HepG2 (cell line): ENCODE measurements around the gene TXNRD3.

Source experiments
- ESRRA ChIP-seq: sonication (generic); formaldehyde crosslinking; IDR thresholded peaks from 2 replicates; pipeline ENCODE4 v1.5.1; 2020; ENCODE audit warnings: mild to moderate bottlenecking, low read depth, missing genetic modification reagents
- HDAC6 ChIP-seq: fragments of 200-600 bp; sonication (generic); IDR thresholded peaks from 2 replicates; pipeline ENCODE4 v1.7.0; 2017; ENCODE audit warnings: mild to moderate bottlenecking, antibody characterized with exemption, low read length, low read depth
- POLR2A ChIP-seq, 2 experiments: IDR thresholded peaks; 2 replicates each; pipeline ENCODE4 v1.6.1; 2011; ENCODE audit warnings: low read depth in 2 of 2, low read length in 2 of 2, mild to moderate bottlenecking in 1 of 2, moderate library complexity in 1 of 2; ENCODE audit not compliant: insufficient read depth in 1 of 2
- ZNF354B ChIP-seq: sonication (generic); formaldehyde crosslinking; IDR thresholded peaks from 2 replicates; pipeline ENCODE4 v1.8.0; 2022; ENCODE audit warnings: mild to moderate bottlenecking, missing genetic modification reagents
- TF ChIP-seq, protein P1 (sequence below): sonication (generic); formaldehyde crosslinking; IDR thresholded peaks from 2 replicates; pipeline ENCODE4 v1.5.0; 2020; ENCODE audit warnings: mild to moderate bottlenecking, missing genetic modification reagents, moderate library complexity
- TF ChIP-seq, protein P2 (sequence below), 2 experiments: IDR thresholded peaks; 2 replicates each; pipeline ENCODE4 v1.6.1; 2011 to 2012; ENCODE audit warnings: low read length in 2 of 2, borderline replicate concordance in 1 of 2, low read depth in 1 of 2, mild to moderate bottlenecking in 1 of 2, moderate library complexity in 1 of 2
- TF ChIP-seq, protein P3 (sequence below): sonication (generic); formaldehyde crosslinking; IDR thresholded peaks from 2 replicates; pipeline ENCODE4 v1.9.0; 2021; ENCODE audit warnings: missing genetic modification reagents, borderline replicate concordance
- TF ChIP-seq, protein P4 (sequence below): sonication (generic); formaldehyde crosslinking; IDR thresholded peaks from 2 replicates; pipeline ENCODE4 v1.4.0; 2020; ENCODE audit warnings: low read depth, mild to moderate bottlenecking, missing genetic modification reagents

DNA sequence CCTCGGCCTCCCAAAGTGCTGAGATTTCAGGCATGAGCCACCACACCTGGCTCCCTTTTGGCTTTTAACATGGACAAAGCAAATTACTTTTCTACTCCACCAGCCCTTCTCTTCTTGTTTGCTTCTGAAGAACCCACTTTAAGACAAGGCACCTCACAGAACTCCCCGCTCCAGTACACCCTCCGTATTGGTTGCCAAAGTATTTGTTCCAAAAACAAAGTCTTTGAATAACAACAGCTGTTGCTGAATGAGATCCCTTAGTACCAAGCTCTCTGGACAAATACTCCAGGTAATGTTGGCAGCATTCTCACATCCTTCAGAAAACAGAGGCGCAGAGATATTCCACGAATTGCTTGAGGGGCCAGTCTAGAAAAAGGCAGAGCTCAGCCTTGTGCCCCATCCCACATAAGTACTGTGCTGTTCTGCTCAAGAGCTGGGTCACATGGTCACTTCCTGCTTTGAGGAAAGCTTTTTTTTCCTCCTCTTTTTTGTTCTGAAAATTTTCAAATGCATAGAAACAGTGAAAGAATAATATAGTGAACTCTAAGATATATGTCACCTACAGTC is 41.9 kb upstream of the TXNRD3 start:
- no peak for TF ChIP-seq POLR2A (IDR thresholded peaks at IDR 0.05; ENCODE audit: insufficient read depth in 1 of 2, low read depth in 2 of 2, low read length in 2 of 2)
- TF ChIP-seq HDAC6, result no peak
- TF ChIP-seq, protein P1, sequence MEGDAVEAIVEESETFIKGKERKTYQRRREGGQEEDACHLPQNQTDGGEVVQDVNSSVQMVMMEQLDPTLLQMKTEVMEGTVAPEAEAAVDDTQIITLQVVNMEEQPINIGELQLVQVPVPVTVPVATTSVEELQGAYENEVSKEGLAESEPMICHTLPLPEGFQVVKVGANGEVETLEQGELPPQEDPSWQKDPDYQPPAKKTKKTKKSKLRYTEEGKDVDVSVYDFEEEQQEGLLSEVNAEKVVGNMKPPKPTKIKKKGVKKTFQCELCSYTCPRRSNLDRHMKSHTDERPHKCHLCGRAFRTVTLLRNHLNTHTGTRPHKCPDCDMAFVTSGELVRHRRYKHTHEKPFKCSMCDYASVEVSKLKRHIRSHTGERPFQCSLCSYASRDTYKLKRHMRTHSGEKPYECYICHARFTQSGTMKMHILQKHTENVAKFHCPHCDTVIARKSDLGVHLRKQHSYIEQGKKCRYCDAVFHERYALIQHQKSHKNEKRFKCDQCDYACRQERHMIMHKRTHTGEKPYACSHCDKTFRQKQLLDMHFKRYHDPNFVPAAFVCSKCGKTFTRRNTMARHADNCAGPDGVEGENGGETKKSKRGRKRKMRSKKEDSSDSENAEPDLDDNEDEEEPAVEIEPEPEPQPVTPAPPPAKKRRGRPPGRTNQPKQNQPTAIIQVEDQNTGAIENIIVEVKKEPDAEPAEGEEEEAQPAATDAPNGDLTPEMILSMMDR (CRISPR knock-in tag), result no peak
- TF ChIP-seq, protein P2, sequence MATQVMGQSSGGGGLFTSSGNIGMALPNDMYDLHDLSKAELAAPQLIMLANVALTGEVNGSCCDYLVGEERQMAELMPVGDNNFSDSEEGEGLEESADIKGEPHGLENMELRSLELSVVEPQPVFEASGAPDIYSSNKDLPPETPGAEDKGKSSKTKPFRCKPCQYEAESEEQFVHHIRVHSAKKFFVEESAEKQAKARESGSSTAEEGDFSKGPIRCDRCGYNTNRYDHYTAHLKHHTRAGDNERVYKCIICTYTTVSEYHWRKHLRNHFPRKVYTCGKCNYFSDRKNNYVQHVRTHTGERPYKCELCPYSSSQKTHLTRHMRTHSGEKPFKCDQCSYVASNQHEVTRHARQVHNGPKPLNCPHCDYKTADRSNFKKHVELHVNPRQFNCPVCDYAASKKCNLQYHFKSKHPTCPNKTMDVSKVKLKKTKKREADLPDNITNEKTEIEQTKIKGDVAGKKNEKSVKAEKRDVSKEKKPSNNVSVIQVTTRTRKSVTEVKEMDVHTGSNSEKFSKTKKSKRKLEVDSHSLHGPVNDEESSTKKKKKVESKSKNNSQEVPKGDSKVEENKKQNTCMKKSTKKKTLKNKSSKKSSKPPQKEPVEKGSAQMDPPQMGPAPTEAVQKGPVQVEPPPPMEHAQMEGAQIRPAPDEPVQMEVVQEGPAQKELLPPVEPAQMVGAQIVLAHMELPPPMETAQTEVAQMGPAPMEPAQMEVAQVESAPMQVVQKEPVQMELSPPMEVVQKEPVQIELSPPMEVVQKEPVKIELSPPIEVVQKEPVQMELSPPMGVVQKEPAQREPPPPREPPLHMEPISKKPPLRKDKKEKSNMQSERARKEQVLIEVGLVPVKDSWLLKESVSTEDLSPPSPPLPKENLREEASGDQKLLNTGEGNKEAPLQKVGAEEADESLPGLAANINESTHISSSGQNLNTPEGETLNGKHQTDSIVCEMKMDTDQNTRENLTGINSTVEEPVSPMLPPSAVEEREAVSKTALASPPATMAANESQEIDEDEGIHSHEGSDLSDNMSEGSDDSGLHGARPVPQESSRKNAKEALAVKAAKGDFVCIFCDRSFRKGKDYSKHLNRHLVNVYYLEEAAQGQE (IDR thresholded peaks at IDR 0.05; ENCODE audit: borderline replicate concordance in 1 of 2, low read depth in 1 of 2, low read length in 2 of 2), result no peak
- no peak for TF ChIP-seq ESRRA (CRISPR knock-in tag)
- TF ChIP-seq ZNF354B (CRISPR knock-in tag), result no peak
- TF ChIP-seq, protein P3, sequence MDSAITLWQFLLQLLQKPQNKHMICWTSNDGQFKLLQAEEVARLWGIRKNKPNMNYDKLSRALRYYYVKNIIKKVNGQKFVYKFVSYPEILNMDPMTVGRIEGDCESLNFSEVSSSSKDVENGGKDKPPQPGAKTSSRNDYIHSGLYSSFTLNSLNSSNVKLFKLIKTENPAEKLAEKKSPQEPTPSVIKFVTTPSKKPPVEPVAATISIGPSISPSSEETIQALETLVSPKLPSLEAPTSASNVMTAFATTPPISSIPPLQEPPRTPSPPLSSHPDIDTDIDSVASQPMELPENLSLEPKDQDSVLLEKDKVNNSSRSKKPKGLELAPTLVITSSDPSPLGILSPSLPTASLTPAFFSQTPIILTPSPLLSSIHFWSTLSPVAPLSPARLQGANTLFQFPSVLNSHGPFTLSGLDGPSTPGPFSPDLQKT (CRISPR knock-in tag), result no peak
- TF ChIP-seq, protein P4, sequence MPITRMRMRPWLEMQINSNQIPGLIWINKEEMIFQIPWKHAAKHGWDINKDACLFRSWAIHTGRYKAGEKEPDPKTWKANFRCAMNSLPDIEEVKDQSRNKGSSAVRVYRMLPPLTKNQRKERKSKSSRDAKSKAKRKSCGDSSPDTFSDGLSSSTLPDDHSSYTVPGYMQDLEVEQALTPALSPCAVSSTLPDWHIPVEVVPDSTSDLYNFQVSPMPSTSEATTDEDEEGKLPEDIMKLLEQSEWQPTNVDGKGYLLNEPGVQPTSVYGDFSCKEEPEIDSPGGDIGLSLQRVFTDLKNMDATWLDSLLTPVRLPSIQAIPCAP, result no peak
